WTC11 (cell line): ENCODE results near the gene PTPRF. TPM values are rescaled to one million over a fixed set of nuclear protein-coding genes. Genes with fewer than 3 reads are reported as not detected.

Experiments used
- ATAC-seq: fragments of 200-7000 bp; cut with Tn5 transposase; 2 replicates; pipeline ENCODE4 v1.10.0; 2021; ENCODE audit warnings: mild to moderate bottlenecking, moderate library complexity
- CTCF ChIA-PET: fragments of 300-600 bp; sonication (Branson Sonifier 250); formaldehyde crosslinking; loops from one replicate; lab custom pipeline; 2021; ENCODE audit warnings: antibody characterized with exemption; lab: Charles Lee
- POLR2A ChIA-PET: fragments of 350-600 bp; sonication (Branson Sonifier 250); formaldehyde crosslinking; loops from one replicate; lab custom pipeline; 2021; ENCODE audit warnings: antibody characterized with exemption; lab: Charles Lee
- DNase-seq: peaks from one replicate; pipeline ENCODE4 v3.0.0; 2021; ENCODE audit warnings: low spot score
- H3K27ac Mint-ChIP-seq: 2 replicates; pipeline ENCODE4 v1.8.0; 2021; ENCODE audit warnings: mixed read lengths
- H3K27me3 Mint-ChIP-seq: 2 replicates; pipeline ENCODE4 v1.8.0; 2021; ENCODE audit warnings: low read depth, mild to moderate bottlenecking, moderate library complexity, mixed read lengths
- H3K36me3 Mint-ChIP-seq: 2 replicates; pipeline ENCODE4 v1.8.0; 2021; ENCODE audit warnings: mixed read lengths
- H3K4me1 Mint-ChIP-seq: 2 replicates; pipeline ENCODE4 v1.8.0; 2022; ENCODE audit warnings: mixed read lengths
- H3K4me3 Mint-ChIP-seq: 2 replicates; pipeline ENCODE4 v1.8.0; 2021; ENCODE audit warnings: mild to moderate bottlenecking, moderate library complexity, mixed read lengths
- H3K9me3 Mint-ChIP-seq: 2 replicates; pipeline ENCODE4 v1.8.0; 2021; ENCODE audit warnings: mixed read lengths
- ARID4B ChIP-seq: sonication (generic); formaldehyde crosslinking; IDR thresholded peaks from 2 replicates; pipeline ENCODE4 v1.8.0; 2023; ENCODE audit warnings: missing genetic modification reagents, mild to moderate bottlenecking, borderline replicate concordance
- CREB1 ChIP-seq: sonication (generic); formaldehyde crosslinking; IDR thresholded peaks from 2 replicates; pipeline ENCODE4 v1.8.0; 2023; ENCODE audit warnings: mild to moderate bottlenecking, missing genetic modification reagents
- E2F4 ChIP-seq: sonication (generic); formaldehyde crosslinking; IDR thresholded peaks from 2 replicates; pipeline ENCODE4 v1.8.1; 2022; ENCODE audit warnings: low read depth, mild to moderate bottlenecking, moderate library complexity, missing genetic modification reagents, borderline replicate concordance
- E2F5 ChIP-seq: sonication (generic); formaldehyde crosslinking; IDR thresholded peaks from 2 replicates; pipeline ENCODE4 v1.8.1; 2022; ENCODE audit warnings: mild to moderate bottlenecking, moderate library complexity, missing genetic modification reagents
- ELF4 ChIP-seq: sonication (generic); formaldehyde crosslinking; IDR thresholded peaks from 2 replicates; pipeline ENCODE4 v1.8.1; 2022; ENCODE audit warnings: low read depth, mild to moderate bottlenecking, moderate library complexity, missing genetic modification reagents
- EMX1 ChIP-seq: fragments of 250-450 bp; sonication (Bioruptor Pico); IDR thresholded peaks from 2 replicates; pipeline ENCODE4 v1.8.0; 2021; ENCODE audit warnings: mild to moderate bottlenecking
- ESRRA ChIP-seq: sonication (generic); formaldehyde crosslinking; IDR thresholded peaks from 2 replicates; pipeline ENCODE4 v1.8.1; 2022; ENCODE audit warnings: mild to moderate bottlenecking, missing genetic modification reagents, borderline replicate concordance
- FOXJ3 ChIP-seq: sonication (generic); formaldehyde crosslinking; IDR thresholded peaks from 2 replicates; pipeline ENCODE4 v1.9.0; 2021; ENCODE audit warnings: missing genetic modification reagents, mild to moderate bottlenecking, borderline replicate concordance
- FOXP4 ChIP-seq: sonication (generic); formaldehyde crosslinking; IDR thresholded peaks from 2 replicates; pipeline ENCODE4 v1.8.0; 2022; ENCODE audit warnings: mild to moderate bottlenecking, missing genetic modification reagents
- HMGA2 ChIP-seq: fragments of 250-450 bp; sonication (Bioruptor Pico); IDR thresholded peaks from 2 replicates; pipeline ENCODE4 v1.4.0; 2021; ENCODE audit warnings: mild to moderate bottlenecking, moderate library complexity
- IRF2 ChIP-seq: sonication (generic); formaldehyde crosslinking; IDR thresholded peaks from 2 replicates; pipeline ENCODE4 v1.8.0; 2022; ENCODE audit warnings: low read depth, missing genetic modification reagents, borderline replicate concordance
- JUN ChIP-seq: sonication (generic); formaldehyde crosslinking; IDR thresholded peaks from 2 replicates; pipeline ENCODE4 v1.8.0; 2023; ENCODE audit warnings: mild to moderate bottlenecking, missing genetic modification reagents
- MAX ChIP-seq: sonication (generic); formaldehyde crosslinking; IDR thresholded peaks from 2 replicates; pipeline ENCODE4 v1.8.0; 2022; ENCODE audit warnings: mild to moderate bottlenecking, missing genetic modification reagents
- NR2C2 ChIP-seq: sonication (generic); formaldehyde crosslinking; IDR thresholded peaks from 2 replicates; pipeline ENCODE4 v1.8.0; 2022; ENCODE audit warnings: mild to moderate bottlenecking, missing genetic modification reagents
- SMAD3 ChIP-seq: sonication (generic); formaldehyde crosslinking; IDR thresholded peaks from 2 replicates; pipeline ENCODE4 v1.8.0; 2022; ENCODE audit warnings: missing genetic modification reagents, mild to moderate bottlenecking, borderline replicate concordance
- TEAD1 ChIP-seq: sonication (generic); formaldehyde crosslinking; IDR thresholded peaks from 2 replicates; pipeline ENCODE4 v1.8.0; 2022; ENCODE audit warnings: mild to moderate bottlenecking, missing genetic modification reagents
- USF2 ChIP-seq: sonication (generic); formaldehyde crosslinking; IDR thresholded peaks from 2 replicates; pipeline ENCODE4 v1.8.1; 2023; ENCODE audit warnings: mild to moderate bottlenecking, missing genetic modification reagents, moderate library complexity
- ZBTB21 ChIP-seq: sonication (generic); formaldehyde crosslinking; IDR thresholded peaks from 2 replicates; pipeline ENCODE4 v1.8.1; 2023; ENCODE audit warnings: mild to moderate bottlenecking, missing genetic modification reagents, borderline replicate concordance
- ZNF281 ChIP-seq: sonication (generic); formaldehyde crosslinking; IDR thresholded peaks from 2 replicates; pipeline ENCODE4 v1.8.0; 2023; ENCODE audit warnings: mild to moderate bottlenecking, missing genetic modification reagents
- ZNF396 ChIP-seq: fragments of 250-450 bp; sonication (Bioruptor Pico); IDR thresholded peaks from 2 replicates; pipeline ENCODE4 v1.8.0; 2021; ENCODE audit warnings: mild to moderate bottlenecking, moderate library complexity, borderline replicate concordance
- ZNF423 ChIP-seq: fragments of 250-450 bp; sonication (Bioruptor Pico); IDR thresholded peaks from 2 replicates; pipeline ENCODE4 v2.1.2; 2022; ENCODE audit warnings: mild to moderate bottlenecking, moderate library complexity
- ZNF512 ChIP-seq: sonication (generic); formaldehyde crosslinking; IDR thresholded peaks from 2 replicates; pipeline ENCODE4 v1.8.1; 2022; ENCODE audit warnings: missing genetic modification reagents, borderline replicate concordance
- ZNF671 ChIP-seq: fragments of 250-450 bp; sonication (Bioruptor Pico); IDR thresholded peaks from 2 replicates; pipeline ENCODE4 v1.8.0; 2021; ENCODE audit warnings: mild to moderate bottlenecking
- total RNA-seq: library from RNA; stranded (reverse); gene quantifications from 3 replicates; pipeline ENCODE4 v1.2.3, GENCODE V29; 2021

PTPRF gene
- total RNA-seq, 1 experiment from 2014 or later = 248 TPM

GRCh38 chr1:43584204-43584603, 53.5 kb downstream of the PTPRF start (continued):
- no peak for TF ChIP-seq E2F4 (CRISPR knock-in tag)
- TF ChIP-seq ESRRA (CRISPR knock-in tag) = no peak
- TF ChIP-seq NR2C2 = no peak
- no peak for TF ChIP-seq ELF4 (CRISPR knock-in tag)
- TF ChIP-seq TEAD1 (CRISPR knock-in tag) = no peak
- no peak for TF ChIP-seq SMAD3
- TF ChIP-seq ZNF423 (CRISPR knock-in tag) = no peak
- TF ChIP-seq HMGA2 (CRISPR knock-in tag) = no peak
- TF ChIP-seq ZNF671 (CRISPR knock-in tag) = no peak
- no peak for TF ChIP-seq JUN
- no peak for TF ChIP-seq FOXJ3 (CRISPR knock-in tag)
- no peak for TF ChIP-seq CREB1 (CRISPR knock-in tag)
- TF ChIP-seq, all 79 proteins: peak for 0

GRCh38 chr1:43585557-43585956, 54.9 kb downstream of the PTPRF start:
- ATAC-seq = no peak
- H3K4me3 Mint-ChIP-seq = no peak overlapping the region
- no peaks in the 10 kb centered on the region for H3K4me1 Mint-ChIP-seq
- H3K9me3 Mint-ChIP-seq = no peaks in the 10 kb centered on the region
- DNase-seq = no peak
- peaks cover 9% of the 10 kb centered on the region; the same call in 1 of the 2 replicates for H3K36me3 Mint-ChIP-seq
- POLR2A ChIA-PET = no interaction called here
- H3K27ac Mint-ChIP-seq = no peak overlapping the region
- CTCF ChIA-PET = interaction anchor here (1.1 kb wide), 1 partner anchor 349 kb away, joined by 3 read pairs; no protein-coding TSS in a partner anchor
- no peaks in the 10 kb centered on the region for H3K27me3 Mint-ChIP-seq
- TF ChIP-seq ARID4B (CRISPR knock-in tag) = no peak
- TF ChIP-seq MAX = no peak
- no peak for TF ChIP-seq ZNF512 (CRISPR knock-in tag)
- no peak for TF ChIP-seq USF2 (CRISPR knock-in tag)
- no peak for TF ChIP-seq E2F5 (CRISPR knock-in tag)
- no peak for TF ChIP-seq HMGA2 (CRISPR knock-in tag)
- no peak for TF ChIP-seq ZBTB21 (CRISPR knock-in tag)
- no peak for TF ChIP-seq FOXP4 (CRISPR knock-in tag)
- no peak for TF ChIP-seq CREB1 (CRISPR knock-in tag)
- TF ChIP-seq ZNF396 (CRISPR knock-in tag) = no peak
- no peak for TF ChIP-seq NR2C2
- no peak for TF ChIP-seq ZNF281 (CRISPR knock-in tag)
- no peak for TF ChIP-seq IRF2 (CRISPR knock-in tag)
- no peak for TF ChIP-seq EMX1
